B cell (primary cell): ENCODE data around the gene ZBTB3. TPM values are rescaled to one million over a fixed set of nuclear protein-coding genes. Genes with fewer than 3 reads are reported as not detected.
A peak's percentile ranks its signal among the peaks of the same experiment; 100 is the strongest.

Experiments used
- ATAC-seq: fragments of 200-7000 bp; cut with Tn5 transposase; one replicate; pipeline ENCODE4 v1.10.0; 2021; ENCODE audit warnings: low read depth, mild to moderate bottlenecking, moderate number of reproducible peaks, moderate library complexity
- CTCF ChIA-PET: fragments of 350-600 bp; sonication (Branson Sonifier 250); formaldehyde crosslinking; loops from one replicate; lab custom pipeline; 2021; ENCODE audit warnings: antibody characterized with exemption, inconsistent platforms; lab: Charles Lee
- POLR2A ChIA-PET: fragments of 350-600 bp; sonication (Branson Sonifier 250); formaldehyde crosslinking; loops from one replicate; lab custom pipeline; 2021; ENCODE audit warnings: antibody characterized with exemption; lab: Charles Lee
- DNase-seq: peaks from one replicate; pipeline ENCODE4 v3.0.0; 2013
- H2AFZ ChIP-seq: 2 replicates; pipeline ENCODE4 v1.6.1; 2012; ENCODE audit warnings: mild to moderate bottlenecking, low read depth, low read length; ENCODE audit not compliant: insufficient read depth, poor library complexity, severe bottlenecking
- H3K27ac ChIP-seq, 2 donors: 1 replicate in 1 of 2; 2 replicates in 1 of 2; pipeline ENCODE4 v1.5.1; 2012 to 2013; ENCODE audit warnings: low read length in 2 of 2, mild to moderate bottlenecking in 2 of 2, moderate library complexity in 1 of 2
- H3K27me3 ChIP-seq, 4 experiments: fragments of 200-600 bp in 1 of 4; sonication (generic) in 1 of 4; replicated peaks in 1 of 4; 1 replicate in 2 of 4; 2 replicates in 2 of 4; pipeline versions ENCODE4 v1.6.1 to v1.7.0; 2013 to 2016; ENCODE audit warnings: low read length in 3 of 4, mild to moderate bottlenecking in 2 of 4, mixed read lengths in 1 of 4, moderate library complexity in 1 of 4; ENCODE audit not compliant: insufficient read depth in 4 of 4, control insufficient read depth in 3 of 4; ENCODE audit errors: control extremely low read depth in 1 of 4
- H3K36me3 ChIP-seq, 2 experiments: replicated peaks in 1 of 2; 1 replicate in 1 of 2; 2 replicates in 1 of 2; pipeline versions ENCODE4 v1.6.1 to v1.7.1; 2013; ENCODE audit warnings: low read length in 1 of 2; ENCODE audit not compliant: insufficient read depth in 2 of 2, control insufficient read depth in 1 of 2; ENCODE audit errors: control extremely low read depth in 1 of 2, extremely low read depth in 1 of 2
- H3K4me1 ChIP-seq, 2 donors: fragments of 200-600 bp in 1 of 2; sonication (generic) in 1 of 2; 1 replicate in 1 of 2; 2 replicates in 1 of 2; pipeline versions ENCODE4 v1.5.1 to v1.6.1; 2013 to 2017; ENCODE audit warnings: low read length in 2 of 2; ENCODE audit not compliant: control insufficient read depth in 2 of 2, insufficient read depth in 2 of 2
- H3K4me2 ChIP-seq: replicated peaks from 2 replicates; pipeline ENCODE3; 2012; ENCODE audit warnings: mild to moderate bottlenecking, low read depth, low read length; ENCODE audit not compliant: poor library complexity, severe bottlenecking
- H3K4me3 ChIP-seq, 5 experiments: fragments of 200-600 bp in 1 of 5; sonication (generic) in 1 of 5; 1 replicate in 3 of 5; 2 replicates in 2 of 5; pipeline versions ENCODE4 v1.5.1 to v1.7.0; 2011 to 2016; ENCODE audit warnings: low read length in 4 of 5, mild to moderate bottlenecking in 4 of 5, low read depth in 2 of 5, control low read depth in 1 of 5, moderate library complexity in 1 of 5; ENCODE audit not compliant: insufficient read depth in 1 of 5; ENCODE audit errors: control extremely low read depth in 1 of 5, extremely low read depth in 1 of 5
- H3K79me2 ChIP-seq: fragments of 200-600 bp; sonication (generic); one replicate; pipeline ENCODE4 v1.6.0; 2016; ENCODE audit warnings: low read length; ENCODE audit not compliant: control insufficient read depth, insufficient read depth
- H3K9ac ChIP-seq: fragments of 200-600 bp; sonication (generic); 2 replicates; pipeline ENCODE4 v1.6.1; 2017; ENCODE audit warnings: mild to moderate bottlenecking, low read length, moderate library complexity
- H3K9me3 ChIP-seq, 3 donors: one replicate each; pipeline versions ENCODE4 v1.6.1 to v1.7.1; 2013; ENCODE audit warnings: low read length in 2 of 3; ENCODE audit not compliant: control insufficient read depth in 2 of 3, insufficient read depth in 1 of 3; ENCODE audit errors: control extremely low read depth in 1 of 3
- H4K20me1 ChIP-seq: 2 replicates; pipeline ENCODE4 v1.6.0; 2012; ENCODE audit warnings: mild to moderate bottlenecking, low read length; ENCODE audit not compliant: insufficient read depth, control insufficient read depth, poor library complexity, severe bottlenecking
- H3K27ac Mint-ChIP-seq: one replicate; pipeline ENCODE4 v1.8.0; 2021; ENCODE audit warnings: mixed read lengths
- H3K27me3 Mint-ChIP-seq: one replicate; pipeline ENCODE4 v1.8.0; 2021; ENCODE audit warnings: mixed read lengths
- H3K4me1 Mint-ChIP-seq: one replicate; pipeline ENCODE4 v1.8.0; 2021; ENCODE audit warnings: mixed read lengths
- H3K4me3 Mint-ChIP-seq: one replicate; pipeline ENCODE4 v1.8.0; 2021; ENCODE audit warnings: mixed read lengths
- H3K9me3 Mint-ChIP-seq: one replicate; pipeline ENCODE4 v1.8.0; 2022; ENCODE audit warnings: mixed read lengths; ENCODE audit not compliant: insufficient read depth
- EZH2 ChIP-seq: IDR thresholded peaks from 2 replicates; pipeline ENCODE4 v1.6.1; 2012; ENCODE audit warnings: borderline replicate concordance, low read depth, mild to moderate bottlenecking, moderate library complexity, low read length; ENCODE audit not compliant: insufficient read depth, poor library complexity, severe bottlenecking
- WGBS: methylation state at CpG from one replicate; pipeline ENCODE4 v1.1.5; 2013; ENCODE audit warnings: missing lambda C conversion rate; ENCODE audit not compliant: insufficient coverage; 5-methylcytosine and 5-hydroxymethylcytosine counted together
- intact Hi-C: fragments of 100-400 bp; cut with micrococcal nuclease; formaldehyde crosslinking; loops from one replicate; pipeline ENCODE4 v1.10.0; 2022
- polyA plus RNA-seq: library from polyadenylated mRNA; depleted of rRNA; stranded (reverse); fragments of >200 nt; gene quantifications from 2 replicates; pipeline ENCODE4 v1.2.3, GENCODE V29; 2012
- total RNA-seq, 2 donors: library from RNA; stranded (reverse); fragments of 120-200 nt in 1 of 2; gene quantifications; 1 replicate in 1 of 2; 2 replicates in 1 of 2; pipeline versions ENCODE4 v1.2.3 to v1.2.4, GENCODE V29; 2013 to 2022
- TF ChIP-seq, protein P1 (sequence below): fragments of 200-600 bp; IDR thresholded peaks from one replicate; pipeline ENCODE4 v1.8.0; 2022; ENCODE audit warnings: antibody characterized with exemption, mild to moderate bottlenecking

ZBTB3 gene
- total and polyA plus RNA-seq, 2 donors (not counting 1 experiment from before 2014, with no cell fraction given), result 8.7 to 22.0 TPM

DNA sequence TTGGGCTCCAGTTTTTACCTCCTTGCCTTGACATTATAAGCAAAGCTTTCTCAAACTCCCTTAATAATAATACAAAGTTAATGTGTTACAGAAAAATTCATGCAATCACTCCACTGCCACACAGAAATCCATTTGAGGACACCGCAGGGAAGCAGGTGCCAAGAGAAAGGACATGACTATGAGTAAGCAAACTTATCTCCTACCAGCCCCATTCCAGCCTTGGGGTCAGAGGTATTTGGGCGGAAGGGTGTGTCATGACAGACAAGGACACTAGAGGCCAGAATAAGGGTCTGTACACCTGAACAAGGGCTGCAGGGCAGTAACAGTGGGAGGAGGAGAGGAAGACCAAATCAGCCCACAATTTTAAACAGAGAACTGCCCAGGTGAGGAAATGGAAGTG, 40.6 kb downstream of the ZBTB3 start:
- no peaks in the 10 kb centered on the region for H3K9me3 Mint-ChIP-seq
- H3K4me3 ChIP-seq, result no peak overlapping the region
- no peak overlapping the region for H2AFZ ChIP-seq
- peaks cover 12 to 23% of the 10 kb centered on the region in 2 donors for H3K4me1 ChIP-seq
- no CpG with 5 or more reads among the region's 2 CpGs for WGBS
- no peaks in the 10 kb centered on the region for H3K9me3 ChIP-seq
- TF ChIP-seq, protein P1, sequence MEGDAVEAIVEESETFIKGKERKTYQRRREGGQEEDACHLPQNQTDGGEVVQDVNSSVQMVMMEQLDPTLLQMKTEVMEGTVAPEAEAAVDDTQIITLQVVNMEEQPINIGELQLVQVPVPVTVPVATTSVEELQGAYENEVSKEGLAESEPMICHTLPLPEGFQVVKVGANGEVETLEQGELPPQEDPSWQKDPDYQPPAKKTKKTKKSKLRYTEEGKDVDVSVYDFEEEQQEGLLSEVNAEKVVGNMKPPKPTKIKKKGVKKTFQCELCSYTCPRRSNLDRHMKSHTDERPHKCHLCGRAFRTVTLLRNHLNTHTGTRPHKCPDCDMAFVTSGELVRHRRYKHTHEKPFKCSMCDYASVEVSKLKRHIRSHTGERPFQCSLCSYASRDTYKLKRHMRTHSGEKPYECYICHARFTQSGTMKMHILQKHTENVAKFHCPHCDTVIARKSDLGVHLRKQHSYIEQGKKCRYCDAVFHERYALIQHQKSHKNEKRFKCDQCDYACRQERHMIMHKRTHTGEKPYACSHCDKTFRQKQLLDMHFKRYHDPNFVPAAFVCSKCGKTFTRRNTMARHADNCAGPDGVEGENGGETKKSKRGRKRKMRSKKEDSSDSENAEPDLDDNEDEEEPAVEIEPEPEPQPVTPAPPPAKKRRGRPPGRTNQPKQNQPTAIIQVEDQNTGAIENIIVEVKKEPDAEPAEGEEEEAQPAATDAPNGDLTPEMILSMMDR, result no peak
- no peak for TF ChIP-seq EZH2
- H3K27me3 Mint-ChIP-seq, result no peaks in the 10 kb centered on the region
- peaks cover 2 to 70% of the 10 kb centered on the region in 2 experiments for H3K36me3 ChIP-seq
- ChIA-PET POLR2A (interaction anchor here (1.0 to 1.3 kb wide), 2 partner anchors 14 to 141 kb away, joined by 3 to 4 read pairs; partner anchors contain the start of gene HNRNPUL2), CTCF (interaction anchor here (0.7 to 1.0 kb wide), 2 partner anchors 10 to 74 kb away, joined by 3 to 4 read pairs; partner anchors contain the start of gene TMEM179B)
- ATAC-seq (no peak), DNase-seq (no peak)
- no peak overlapping the region for H3K4me3 Mint-ChIP-seq
- intact Hi-C loops, result no loop called here
- no peaks in the 10 kb centered on the region for H3K27me3 ChIP-seq
- peak overlapping the region; percentile 65 for H3K27ac Mint-ChIP-seq
- H3K79me2 ChIP-seq, result peaks cover 46% of the 10 kb centered on the region
- H3K27ac ChIP-seq, result peak overlapping the region in 1 of 2 donors; percentile 51
- peaks cover 37% of the 10 kb centered on the region for H3K4me1 Mint-ChIP-seq
- H3K4me2 ChIP-seq, result no peak overlapping the region
- peaks cover 6% of the 10 kb centered on the region for H4K20me1 ChIP-seq
- no peak overlapping the region for H3K9ac ChIP-seq

DNA sequence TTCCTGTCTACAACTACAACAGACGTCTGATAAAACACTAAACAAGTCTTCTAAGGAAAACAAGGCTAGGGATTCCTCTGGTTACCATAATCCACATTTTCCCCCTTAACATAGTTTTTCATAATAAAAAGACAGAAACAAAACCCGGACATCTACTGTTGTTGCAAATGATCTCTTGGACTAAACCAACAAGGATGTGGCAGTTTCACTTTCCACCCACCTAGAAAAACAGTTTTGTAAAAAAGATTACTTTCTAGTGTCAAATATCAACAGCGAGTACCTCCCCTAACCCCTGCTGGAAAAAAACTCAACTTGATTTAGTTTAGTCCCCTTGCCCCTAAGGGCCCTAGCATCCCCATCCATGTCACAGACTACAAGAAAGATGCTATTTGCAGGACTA, 41.1 kb downstream of the ZBTB3 start:
- Histone ChIP-seq H3K9ac (no peak overlapping the region), H3K4me1 (peaks cover 17 to 28% of the 10 kb centered on the region in 2 donors), H3K27me3 (no peaks in the 10 kb centered on the region), H3K79me2 (peaks cover 46% of the 10 kb centered on the region), H3K4me2 (no peak overlapping the region), H4K20me1 (peaks cover 6% of the 10 kb centered on the region), H3K27ac (peak overlapping the region in 1 of 2 donors; percentile 51), H2AFZ (no peak overlapping the region), H3K36me3 (peaks cover 2 to 66% of the 10 kb centered on the region in 2 experiments), H3K4me3 (no peak overlapping the region), H3K9me3 (no peaks in the 10 kb centered on the region)
- peak overlapping the region; percentile 64 for H3K27ac Mint-ChIP-seq
- 85% methylated on average over 2 of the region's 3 CpGs for WGBS
- ChIA-PET POLR2A (interaction anchor here (1.0 to 1.3 kb wide), 2 partner anchors 15 to 140 kb away, joined by 3 to 4 read pairs; partner anchors contain the start of gene HNRNPUL2), CTCF (interaction anchor here (0.7 kb wide), 1 partner anchor 74 kb away, joined by 3 read pairs; the partner anchor contains the start of gene TMEM179B)
- peaks cover 38% of the 10 kb centered on the region for H3K4me1 Mint-ChIP-seq
- no peaks in the 10 kb centered on the region for H3K27me3 Mint-ChIP-seq
- H3K4me3 Mint-ChIP-seq, result no peak overlapping the region
- no peak for ATAC-seq
- no peaks in the 10 kb centered on the region for H3K9me3 Mint-ChIP-seq
- no peak for DNase-seq
- TF ChIP-seq, protein P1, result no peak
- no peak for TF ChIP-seq EZH2
- intact Hi-C loops, result no loop called here
